Peyer's patch (tissue), 4 donors: Measurements from ENCODE around the gene RNU1-3.
"Not testable (repeated sequence)": the region's sequence is repeated elsewhere in the genome, so short reads cannot be mapped to it uniquely, and the experiment has no call there.

Experiments used
- CTCF ChIP-seq, 6 experiments: fragments of 450-650 bp in 4 of 6; fragments of 200-600 bp in 2 of 6; sonication (generic) in 1 of 6; IDR thresholded peaks; one replicate each; pipeline ENCODE4 v1.5.1; 2017 to 2019; ENCODE audit warnings: antibody characterized with exemption in 6 of 6, mild to moderate bottlenecking in 3 of 6, moderate library complexity in 1 of 6
- POLR2A ChIP-seq, 2 donors: fragments of 450-650 bp; IDR thresholded peaks; one replicate each; pipeline ENCODE4 v1.5.1; 2017; ENCODE audit warnings: antibody characterized with exemption in 2 of 2, mild to moderate bottlenecking in 2 of 2, moderate library complexity in 2 of 2

- not testable (repeated sequence) for TF ChIP-seq POLR2A, CTCF (IDR thresholded peaks at IDR 0.05)
Observed at GRCh38 chr1:16685445-16686371, 19.0 kb upstream of the RNU1-3 start.
